Neural cell (in vitro differentiated cells): ENCODE measurements around the gene PPP2R2B.

ENCODE experiments used
- EP300 ChIP-seq: fragments of 450-650 bp; conservative IDR thresholded peaks from 2 replicates; pipeline ENCODE4 v1.6.1; 2014; ENCODE audit warnings: antibody characterized with exemption, mild to moderate bottlenecking, moderate library complexity; ENCODE audit not compliant: poor library complexity, severe bottlenecking
- EZH2 ChIP-seq: fragments of 200-600, 300-800 bp; shearing (Covaris generic), sonication (generic); IDR thresholded peaks from 2 replicates; pipeline ENCODE4 v1.6.1; 2014; ENCODE audit warnings: antibody characterized with exemption, low read length, borderline replicate concordance, mild to moderate bottlenecking; ENCODE audit not compliant: insufficient read depth, poor library complexity, severe bottlenecking
- MXI1 ChIP-seq: fragments of 450-650 bp; conservative IDR thresholded peaks from 2 replicates; pipeline ENCODE4 v1.6.1; 2014; ENCODE audit warnings: antibody characterized with exemption, mild to moderate bottlenecking; ENCODE audit not compliant: poor library complexity, severe bottlenecking
- POLR2AphosphoS5 ChIP-seq: IDR thresholded peaks from 2 replicates; pipeline ENCODE4 v1.6.1; 2012
- RAD21 ChIP-seq: fragments of 450-650 bp; conservative IDR thresholded peaks from 2 replicates; pipeline ENCODE4 v1.6.1; 2014; ENCODE audit warnings: antibody characterized with exemption, mild to moderate bottlenecking, moderate library complexity
- REST ChIP-seq: IDR thresholded peaks from 2 replicates; pipeline ENCODE4 v1.6.1; 2012; ENCODE audit warnings: borderline replicate concordance
- SMC3 ChIP-seq: fragments of 450-650 bp; conservative IDR thresholded peaks from 2 replicates; pipeline ENCODE4 v1.6.1; 2014; ENCODE audit warnings: antibody characterized with exemption, mild to moderate bottlenecking, moderate library complexity; ENCODE audit not compliant: poor library complexity
- TAF1 ChIP-seq: IDR thresholded peaks from 2 replicates; pipeline ENCODE4 v1.6.1; 2012; ENCODE audit warnings: low read depth
- TF ChIP-seq, protein P1 (sequence below): fragments of 450-650 bp; IDR thresholded peaks from 2 replicates; pipeline ENCODE4 v1.5.1; 2014; ENCODE audit warnings: antibody characterized with exemption, mild to moderate bottlenecking, moderate library complexity; ENCODE audit not compliant: poor library complexity, severe bottlenecking

- TF ChIP-seq, protein P1, sequence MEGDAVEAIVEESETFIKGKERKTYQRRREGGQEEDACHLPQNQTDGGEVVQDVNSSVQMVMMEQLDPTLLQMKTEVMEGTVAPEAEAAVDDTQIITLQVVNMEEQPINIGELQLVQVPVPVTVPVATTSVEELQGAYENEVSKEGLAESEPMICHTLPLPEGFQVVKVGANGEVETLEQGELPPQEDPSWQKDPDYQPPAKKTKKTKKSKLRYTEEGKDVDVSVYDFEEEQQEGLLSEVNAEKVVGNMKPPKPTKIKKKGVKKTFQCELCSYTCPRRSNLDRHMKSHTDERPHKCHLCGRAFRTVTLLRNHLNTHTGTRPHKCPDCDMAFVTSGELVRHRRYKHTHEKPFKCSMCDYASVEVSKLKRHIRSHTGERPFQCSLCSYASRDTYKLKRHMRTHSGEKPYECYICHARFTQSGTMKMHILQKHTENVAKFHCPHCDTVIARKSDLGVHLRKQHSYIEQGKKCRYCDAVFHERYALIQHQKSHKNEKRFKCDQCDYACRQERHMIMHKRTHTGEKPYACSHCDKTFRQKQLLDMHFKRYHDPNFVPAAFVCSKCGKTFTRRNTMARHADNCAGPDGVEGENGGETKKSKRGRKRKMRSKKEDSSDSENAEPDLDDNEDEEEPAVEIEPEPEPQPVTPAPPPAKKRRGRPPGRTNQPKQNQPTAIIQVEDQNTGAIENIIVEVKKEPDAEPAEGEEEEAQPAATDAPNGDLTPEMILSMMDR, result no peak
- TF ChIP-seq POLR2AphosphoS5, result no peak
- no peak for TF ChIP-seq EZH2
- no peak for TF ChIP-seq RAD21
- no peak for TF ChIP-seq TAF1
- TF ChIP-seq SMC3, result no peak
- no peak for TF ChIP-seq EP300
- TF ChIP-seq REST, result no peak
- no peak for TF ChIP-seq MXI1
Observed at GRCh38 chr5:146632620-146633322, 245.8 kb downstream of the PPP2R2B start.
